DND-41 (cell line): ENCODE data around the gene UBE3C.
"Not testable (repeated sequence)": the region's sequence is repeated elsewhere in the genome, so short reads cannot be mapped to it uniquely, and the experiment has no call there.

Experiments
- ATAC-seq: fragments of 200-7000 bp; cut with Tn5 transposase; 3 replicates; pipeline ENCODE4 v1.9.1; 2021; ENCODE audit warnings: low read depth; ENCODE audit not compliant: insufficient read depth
- DNase-seq: peaks from one replicate; pipeline ENCODE4 v3.0.0-alpha.2; 2020
- H2AFZ ChIP-seq: 2 replicates; pipeline ENCODE4 v1.6.0; 2012; ENCODE audit warnings: low read depth, low read length
- H3K27ac ChIP-seq: 2 replicates; pipeline ENCODE4 v1.5.1; 2012; ENCODE audit warnings: low read length, inconsistent platforms
- H3K27me3 ChIP-seq: fragments of 200-600 bp; sonication (generic); 2 replicates; pipeline ENCODE4 v1.6.0; 2012; ENCODE audit warnings: low read length, mild to moderate bottlenecking, inconsistent platforms; ENCODE audit not compliant: insufficient read depth, poor library complexity
- H3K36me3 ChIP-seq: 2 replicates; pipeline ENCODE4 v1.5.1; 2012; ENCODE audit warnings: low read length, inconsistent platforms; ENCODE audit not compliant: insufficient read depth
- H3K4me1 ChIP-seq: 2 replicates; pipeline ENCODE4 v1.5.1; 2012; ENCODE audit warnings: mild to moderate bottlenecking, low read length; ENCODE audit not compliant: insufficient read depth
- H3K4me2 ChIP-seq: 2 replicates; pipeline ENCODE4 v1.6.0; 2012; ENCODE audit warnings: mild to moderate bottlenecking, moderate library complexity, low read length, inconsistent platforms; ENCODE audit not compliant: insufficient read depth
- H3K4me3 ChIP-seq, 2 experiments: fragments of 200-600 bp in 1 of 2; shearing (Covaris generic) in 1 of 2; 2 replicates each; pipeline ENCODE4 v1.5.1; 2012 to 2016; ENCODE audit warnings: inconsistent platforms in 2 of 2, low read length in 2 of 2, mild to moderate bottlenecking in 2 of 2, low read depth in 1 of 2, moderate library complexity in 1 of 2
- H3K79me2 ChIP-seq: 2 replicates; pipeline ENCODE4 v1.6.0; 2012; ENCODE audit warnings: low read length, inconsistent platforms; ENCODE audit not compliant: insufficient read depth
- H3K9ac ChIP-seq: 2 replicates; pipeline ENCODE4 v1.6.0; 2012; ENCODE audit warnings: low read depth, mild to moderate bottlenecking, inconsistent platforms, low read length, moderate library complexity
- H3K9me3 ChIP-seq: 2 replicates; pipeline ENCODE4 v1.5.1; 2012; ENCODE audit warnings: low read length, moderate library complexity, mild to moderate bottlenecking, inconsistent platforms; ENCODE audit not compliant: insufficient read depth, severe bottlenecking
- H4K20me1 ChIP-seq: 2 replicates; pipeline ENCODE4 v1.6.0; 2012; ENCODE audit warnings: low read length; ENCODE audit not compliant: insufficient read depth
- EZH2 ChIP-seq: IDR thresholded peaks from 3 replicates; pipeline ENCODE4 v1.6.1; 2012; ENCODE audit warnings: borderline replicate concordance, low read depth, mild to moderate bottlenecking, moderate library complexity, low read length, inconsistent platforms; ENCODE audit not compliant: severe bottlenecking
- TF ChIP-seq, protein P1 (sequence below): IDR thresholded peaks from 2 replicates; pipeline ENCODE4 v1.5.1; 2012; ENCODE audit warnings: borderline replicate concordance, low read length, moderate library complexity, mild to moderate bottlenecking; ENCODE audit not compliant: poor library complexity, severe bottlenecking; ENCODE audit errors: extremely low read depth

The UBE3C gene

DNA sequence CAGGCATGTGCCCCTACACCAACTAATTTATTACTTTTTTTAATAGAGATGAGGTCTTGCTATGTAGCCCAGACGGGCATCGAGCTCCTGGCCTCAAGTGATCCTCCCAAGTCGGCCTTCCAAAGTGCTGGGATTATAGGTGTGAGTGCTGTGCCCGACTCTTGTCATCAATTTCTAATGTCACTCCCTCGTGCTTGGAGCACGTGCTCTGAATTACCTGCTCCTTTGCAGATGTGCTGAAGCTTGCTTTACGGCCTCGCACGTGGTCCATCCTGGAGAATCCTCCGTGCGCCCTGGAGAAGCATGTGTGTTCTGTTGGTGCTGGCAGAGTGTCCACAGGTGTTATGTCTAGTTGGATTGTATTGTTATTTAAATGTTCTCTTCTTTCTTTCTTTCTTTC, 11.8 kb upstream of the UBE3C start:
- no peak for ATAC-seq
- H3K4me2 ChIP-seq: no peak overlapping the region
- H2AFZ ChIP-seq: no peak overlapping the region
- H3K4me3 ChIP-seq: no peak overlapping the region
- H3K9me3 ChIP-seq: no peaks in the 10 kb centered on the region
- H3K79me2 ChIP-seq: no peaks in the 10 kb centered on the region
- no peak for TF ChIP-seq EZH2
- TF ChIP-seq, protein P1, sequence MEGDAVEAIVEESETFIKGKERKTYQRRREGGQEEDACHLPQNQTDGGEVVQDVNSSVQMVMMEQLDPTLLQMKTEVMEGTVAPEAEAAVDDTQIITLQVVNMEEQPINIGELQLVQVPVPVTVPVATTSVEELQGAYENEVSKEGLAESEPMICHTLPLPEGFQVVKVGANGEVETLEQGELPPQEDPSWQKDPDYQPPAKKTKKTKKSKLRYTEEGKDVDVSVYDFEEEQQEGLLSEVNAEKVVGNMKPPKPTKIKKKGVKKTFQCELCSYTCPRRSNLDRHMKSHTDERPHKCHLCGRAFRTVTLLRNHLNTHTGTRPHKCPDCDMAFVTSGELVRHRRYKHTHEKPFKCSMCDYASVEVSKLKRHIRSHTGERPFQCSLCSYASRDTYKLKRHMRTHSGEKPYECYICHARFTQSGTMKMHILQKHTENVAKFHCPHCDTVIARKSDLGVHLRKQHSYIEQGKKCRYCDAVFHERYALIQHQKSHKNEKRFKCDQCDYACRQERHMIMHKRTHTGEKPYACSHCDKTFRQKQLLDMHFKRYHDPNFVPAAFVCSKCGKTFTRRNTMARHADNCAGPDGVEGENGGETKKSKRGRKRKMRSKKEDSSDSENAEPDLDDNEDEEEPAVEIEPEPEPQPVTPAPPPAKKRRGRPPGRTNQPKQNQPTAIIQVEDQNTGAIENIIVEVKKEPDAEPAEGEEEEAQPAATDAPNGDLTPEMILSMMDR: no peak
- no peaks in the 10 kb centered on the region for H4K20me1 ChIP-seq
- H3K9ac ChIP-seq: no peak overlapping the region
- no peaks in the 10 kb centered on the region for H3K27me3 ChIP-seq
- no peak overlapping the region for H3K27ac ChIP-seq
- no peaks in the 10 kb centered on the region for H3K4me1 ChIP-seq
- DNase-seq: no peak
- no peaks in the 10 kb centered on the region for H3K36me3 ChIP-seq

DNA sequence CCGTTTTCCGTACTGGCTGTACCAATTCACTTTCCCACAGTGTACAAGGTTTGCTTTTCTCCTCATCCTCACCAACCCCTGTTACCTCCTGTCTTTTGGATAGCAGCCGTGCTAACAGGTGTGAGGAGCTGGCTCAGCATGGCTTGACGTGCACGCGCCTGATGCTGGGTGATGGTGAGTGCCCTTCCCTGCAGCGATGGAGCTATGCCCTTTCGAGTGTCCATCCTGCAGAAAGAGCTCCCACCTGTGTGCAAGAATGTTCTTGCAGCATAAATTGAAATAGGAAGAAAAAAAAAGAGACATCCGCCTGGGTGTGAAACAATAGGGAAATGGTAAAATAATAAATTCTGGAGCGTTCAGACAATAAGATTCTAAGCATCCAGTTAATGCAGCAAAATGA, 9.5 kb upstream of the UBE3C start:
- H3K9ac ChIP-seq: no peak overlapping the region
- no peaks in the 10 kb centered on the region for H3K9me3 ChIP-seq
- no peak for DNase-seq
- no peaks in the 10 kb centered on the region for H3K36me3 ChIP-seq
- H2AFZ ChIP-seq: no peak overlapping the region
- H3K4me2 ChIP-seq: no peak overlapping the region
- no peaks in the 10 kb centered on the region for H4K20me1 ChIP-seq
- H3K27ac ChIP-seq: no peak overlapping the region
- H3K79me2 ChIP-seq: no peaks in the 10 kb centered on the region
- ATAC-seq: no peak
- TF ChIP-seq, protein P1: no peak
- TF ChIP-seq EZH2: no peak
- no peak overlapping the region for H3K4me3 ChIP-seq
- H3K27me3 ChIP-seq: no peaks in the 10 kb centered on the region
- no peaks in the 10 kb centered on the region for H3K4me1 ChIP-seq

DNA sequence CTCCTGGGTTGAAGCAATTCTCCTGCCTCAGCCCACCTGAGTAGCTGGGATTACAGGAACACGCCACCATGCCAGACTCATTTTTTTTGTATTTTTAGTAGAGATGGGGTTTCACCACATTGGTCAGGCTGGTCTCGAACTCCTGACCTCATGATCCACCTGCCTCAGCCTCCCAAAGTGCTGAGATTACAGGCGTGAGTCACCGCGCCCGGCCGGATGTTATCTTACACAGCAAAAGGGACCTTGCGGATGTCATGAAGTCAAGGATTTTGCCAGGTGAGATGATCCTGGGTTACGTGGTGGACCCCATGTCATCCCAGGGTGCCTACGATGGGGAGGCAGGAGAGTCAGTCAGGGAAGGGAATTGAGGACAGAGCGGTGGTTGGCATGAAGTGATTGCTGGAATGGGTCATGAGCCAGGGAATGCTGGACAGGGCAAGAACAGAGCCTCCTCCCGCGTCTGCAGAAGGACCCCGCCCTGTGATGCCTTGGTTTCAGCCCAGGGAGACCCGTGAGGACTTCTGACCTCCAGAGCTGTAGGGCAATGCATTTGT, 8.7 kb upstream of the UBE3C start:
- Histone ChIP-seq H4K20me1 (no peaks in the 10 kb centered on the region), H2AFZ (no peak overlapping the region), H3K4me1 (no peaks in the 10 kb centered on the region), H3K4me2 (no peak overlapping the region), H3K27ac (no peak overlapping the region), H3K9ac (no peak overlapping the region), H3K4me3 (no peak overlapping the region), H3K79me2 (no peaks in the 10 kb centered on the region), H3K36me3 (no peaks in the 10 kb centered on the region), H3K27me3 (no peaks in the 10 kb centered on the region), H3K9me3 (no peaks in the 10 kb centered on the region)
- ATAC-seq (no peak), DNase-seq (no peak)
- TF ChIP-seq, protein P1: no peak
- no peak for TF ChIP-seq EZH2

DNA sequence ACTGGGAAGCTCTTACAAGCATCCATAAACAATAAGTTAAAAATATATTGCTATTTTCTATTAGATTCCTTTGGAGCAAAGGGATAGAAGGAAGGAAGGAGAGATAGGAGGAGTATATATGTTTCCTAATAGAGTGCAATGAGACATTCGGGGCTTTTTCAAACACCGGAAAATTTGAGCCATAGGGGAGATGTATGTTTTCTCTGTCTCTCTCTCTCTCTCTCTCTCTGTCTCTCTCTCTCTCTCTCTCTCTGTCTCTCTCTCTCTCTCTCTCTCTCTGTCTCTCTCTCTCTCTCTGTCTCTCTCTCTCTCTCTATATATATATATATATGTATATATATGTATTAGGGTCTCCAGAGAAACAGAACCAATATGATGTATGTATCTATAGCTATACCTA, 7.9 kb upstream of the UBE3C start:
- not testable (repeated sequence) for H3K79me2 ChIP-seq, H3K4me1 ChIP-seq, H3K27me3 ChIP-seq, ATAC-seq, H3K4me3 ChIP-seq, H4K20me1 ChIP-seq, H2AFZ ChIP-seq, H3K9ac ChIP-seq, H3K36me3 ChIP-seq, H3K4me2 ChIP-seq, H3K9me3 ChIP-seq, H3K27ac ChIP-seq, DNase-seq
